ENCODE results near the gene RAB44. TPM values are rescaled to one million over a fixed set of nuclear protein-coding genes. Genes with fewer than 3 reads are reported as not detected.

RAB44 gene
- total RNA-seq, 1 experiment from 2014 or later = 0.11 TPM

GRCh38 chr6:36666826-36667591 lies 30.6 kb upstream of the RAB44 start (continued):
- TF ChIP-seq FOXP4 (CRISPR knock-in tag; IDR thresholded peaks at IDR 0.05) (peak; percentile 78; the same call in 1 of the 2 replicates), CDX4 (CRISPR knock-in tag; IDR thresholded peaks at IDR 0.05; ENCODE audit: borderline replicate concordance) (no peak), CREM (CRISPR knock-in tag; IDR thresholded peaks at IDR 0.05) (peak; percentile 37; the same call in 1 of the 2 replicates), JUN (CRISPR knock-in tag; IDR thresholded peaks at IDR 0.05) (no peak), EMX1 (CRISPR knock-in tag; IDR thresholded peaks at IDR 0.05) (no peak)

GRCh38 chr6:36668591-36668990 lies 29.0 kb upstream of the RAB44 start:
- Mint-ChIP-seq H3K4me3 (no peak overlapping the region), H3K27ac (no peak overlapping the region), H3K36me3 (no peaks in the 10 kb centered on the region), H3K4me1 (peaks cover 49% of the 10 kb centered on the region), H3K27me3 (ENCODE audit: low read depth) (no peaks in the 10 kb centered on the region; the same call in 1 of the 2 replicates), H3K9me3 (peaks cover 9% of the 10 kb centered on the region; the same call in 1 of the 2 replicates)
- ChIA-PET CTCF (interaction anchor here (0.9 to 1.7 kb wide), 3 partner anchors 11 to 97 kb away, joined by 3 to 4 read pairs (median 3); no protein-coding TSS in a partner anchor), POLR2A (interaction anchor here (0.9 kb wide), 1 partner anchor 8 kb away, joined by 3 read pairs; no protein-coding TSS in a partner anchor)
- TF ChIP-seq STAT6 (CRISPR knock-in tag; conservative IDR thresholded peaks at IDR 0.05; ENCODE audit: low read depth) (no peak), FOXJ3 (CRISPR knock-in tag; IDR thresholded peaks at IDR 0.05; ENCODE audit: borderline replicate concordance) (no peak)
- DNase-seq (ENCODE audit: low spot score) (no peak), ATAC-seq (no peak)

- no peak overlapping the region for H3K27ac Mint-ChIP-seq
- no peaks in the 10 kb centered on the region for H3K36me3 Mint-ChIP-seq
- CTCF ChIA-PET = interaction anchor here (0.9 to 1.7 kb wide), 3 partner anchors 11 to 97 kb away, joined by 3 to 4 read pairs (median 3); no protein-coding TSS in a partner anchor
Observed at GRCh38 chr6:36669002-36669401, 28.6 kb upstream of the RAB44 start.

More at GRCh38 chr6:36669002-36669401, 28.6 kb upstream of the RAB44 start:
- TF ChIP-seq E2F1 (CRISPR knock-in tag; IDR thresholded peaks at IDR 0.05) (no peak), HMGA2 (CRISPR knock-in tag; IDR thresholded peaks at IDR 0.05) (no peak), ZNF512 (CRISPR knock-in tag; IDR thresholded peaks at IDR 0.05; ENCODE audit: borderline replicate concordance) (no peak), STAT6 (CRISPR knock-in tag; conservative IDR thresholded peaks at IDR 0.05; ENCODE audit: low read depth) (no peak), ZNF232 (CRISPR knock-in tag; IDR thresholded peaks at IDR 0.05) (no peak), AR (CRISPR knock-in tag; IDR thresholded peaks at IDR 0.05) (no peak)
- Mint-ChIP-seq H3K9me3 (peaks cover 9% of the 10 kb centered on the region; the same call in 1 of the 2 replicates), H3K27me3 (ENCODE audit: low read depth) (no peaks in the 10 kb centered on the region; the same call in 1 of the 2 replicates), H3K4me3 (no peak overlapping the region), H3K4me1 (peaks cover 52% of the 10 kb centered on the region)
- ATAC-seq = no peak
- POLR2A ChIA-PET = interaction anchor here (1.0 kb wide), 1 partner anchor 9 kb away, joined by 3 read pairs; the partner anchor contains the start of gene CDKN1A
- DNase-seq (ENCODE audit: low spot score) = no peak

All from WTC11 (cell line).